KG1 (cell line): ENCODE measurements around the gene PCGF1.
"Not testable (repeated sequence)": the region's sequence is repeated elsewhere in the genome, so short reads cannot be mapped to it uniquely, and the experiment has no call there.

Experiments used
- DNase-seq: peaks from one replicate; lab custom pipeline; 2025; lab: John Stamatoyannopoulos, UW

The PCGF1 gene

DNA sequence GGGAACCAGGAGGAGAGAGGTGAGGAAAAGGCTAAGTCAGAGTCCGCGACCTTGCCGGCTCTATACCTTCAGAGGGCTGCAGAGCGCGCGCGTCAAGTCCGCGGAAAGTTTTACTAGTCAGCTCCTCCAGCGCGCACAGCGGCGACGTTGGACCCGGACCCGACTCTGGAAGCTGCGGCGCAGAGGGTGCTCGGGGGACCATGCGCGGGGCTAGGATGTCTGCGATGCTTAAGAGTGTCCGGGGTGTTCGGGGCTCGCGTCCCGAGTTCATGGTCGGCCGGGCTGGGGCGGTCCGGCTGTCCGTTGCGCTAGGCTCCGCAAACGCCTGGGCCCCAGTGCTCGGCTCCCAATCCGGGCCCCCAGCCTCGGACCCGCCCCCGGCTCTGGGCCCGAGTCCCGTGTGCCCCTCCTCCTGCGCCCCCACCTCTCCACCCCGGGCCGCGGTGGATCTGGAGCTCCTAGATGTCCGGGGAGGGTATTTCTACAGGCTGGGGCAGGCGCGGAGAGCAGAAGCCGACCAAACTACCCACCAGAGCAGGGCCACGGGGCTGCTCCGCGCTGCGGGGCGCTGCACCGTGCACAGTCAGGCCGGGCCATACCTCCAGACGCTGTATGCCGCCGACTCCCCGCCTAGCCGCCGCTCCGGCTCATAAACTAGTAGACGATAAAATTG lies 8.1 kb downstream of the PCGF1 start, which contains the start of gene LBX2:
Gene LBX2 (minus strand): TSS at position 337 of the 673 bp plus-strand sequence. CDS start 66 bp downstream, at position 271.
- peak; percentile 24 for DNase-seq

DNA sequence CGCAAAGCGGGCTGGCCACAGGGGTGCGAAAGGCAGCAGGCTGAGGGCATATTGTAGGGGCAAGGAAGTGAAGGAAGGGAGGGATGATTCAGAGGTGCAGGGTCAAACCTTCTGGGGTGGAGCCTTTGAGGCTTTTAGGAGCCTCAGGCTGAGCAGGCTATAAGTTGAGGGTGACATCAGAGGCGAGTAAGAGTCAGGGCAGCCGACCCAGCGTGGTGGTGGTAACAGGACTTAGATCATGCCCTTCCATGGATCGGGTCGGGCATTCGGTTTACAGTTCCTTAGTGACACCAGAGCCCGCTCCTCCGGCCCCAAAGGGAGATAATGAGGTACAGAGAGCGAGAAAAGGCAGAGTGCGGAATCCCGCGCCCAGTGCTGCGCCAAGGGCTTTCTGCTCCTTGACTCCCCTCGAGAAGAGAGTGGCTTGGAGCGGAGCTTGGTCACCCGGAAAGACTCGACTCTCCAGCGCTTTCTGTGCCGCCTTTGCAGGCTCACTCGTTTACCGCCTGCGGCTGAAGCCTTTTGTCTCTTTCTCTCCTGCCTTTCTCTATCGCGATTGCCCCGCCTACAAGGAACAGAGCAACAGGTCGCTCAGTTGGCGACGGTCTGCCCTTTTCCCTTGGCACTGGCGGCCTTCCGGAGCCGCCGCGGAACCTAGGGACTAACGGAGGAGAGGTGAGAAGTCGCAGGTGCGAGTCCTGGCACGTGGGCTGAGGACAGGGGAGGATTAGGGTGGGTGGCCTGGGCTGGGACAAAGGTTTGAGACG lies 8.8 kb downstream of the PCGF1 start:
- DNase-seq: no peak

- no peak for DNase-seq
These were observed 9.6 kb downstream of the PCGF1 start for GRCh38 chr2:74497777-74498499.

GRCh38 chr2:74496997-74497776 lies 10.3 kb downstream of the PCGF1 start:
- no peak for DNase-seq

DNA sequence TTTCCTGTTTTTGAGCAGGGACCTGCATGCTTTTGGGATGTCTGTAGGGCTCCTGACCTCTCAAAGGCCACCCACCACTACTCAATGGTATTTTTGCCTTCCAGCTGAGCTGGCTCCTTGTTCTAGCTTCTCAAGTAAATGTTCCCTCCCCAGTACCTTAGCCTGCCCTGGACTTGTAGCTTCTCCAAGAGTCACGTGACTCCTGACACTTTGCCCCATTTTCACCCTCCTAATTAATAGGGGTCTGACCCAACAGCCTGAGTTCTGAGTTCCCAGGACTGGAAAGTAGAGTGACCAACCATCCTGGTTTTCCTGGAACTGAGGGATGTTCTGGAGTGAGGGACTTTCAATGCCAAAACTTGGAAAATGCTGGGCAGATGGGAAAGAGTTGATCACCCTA lies 12.1 kb downstream of the PCGF1 start:
- DNase-seq: no peak

DNA sequence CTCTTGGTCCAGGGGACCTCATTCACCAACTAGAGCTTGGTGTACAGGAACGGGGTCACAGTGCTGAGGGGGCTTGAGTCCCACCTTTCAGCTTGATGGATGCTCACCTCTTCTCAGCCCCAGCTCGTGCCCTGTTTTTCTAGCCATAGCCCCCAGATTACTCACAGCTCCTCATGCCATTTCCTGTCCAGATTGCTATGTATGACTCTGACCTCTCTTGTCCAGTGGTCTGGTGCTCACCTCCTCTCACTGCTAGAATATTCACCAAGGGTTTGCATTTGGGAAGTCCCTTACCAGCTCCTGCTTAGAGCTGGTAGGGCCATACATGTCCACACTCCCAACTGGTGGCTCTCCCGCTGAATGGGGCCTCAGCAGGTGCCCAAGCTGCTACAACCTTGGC lies 13.9 kb downstream of the PCGF1 start:
- no peak for DNase-seq

DNA sequence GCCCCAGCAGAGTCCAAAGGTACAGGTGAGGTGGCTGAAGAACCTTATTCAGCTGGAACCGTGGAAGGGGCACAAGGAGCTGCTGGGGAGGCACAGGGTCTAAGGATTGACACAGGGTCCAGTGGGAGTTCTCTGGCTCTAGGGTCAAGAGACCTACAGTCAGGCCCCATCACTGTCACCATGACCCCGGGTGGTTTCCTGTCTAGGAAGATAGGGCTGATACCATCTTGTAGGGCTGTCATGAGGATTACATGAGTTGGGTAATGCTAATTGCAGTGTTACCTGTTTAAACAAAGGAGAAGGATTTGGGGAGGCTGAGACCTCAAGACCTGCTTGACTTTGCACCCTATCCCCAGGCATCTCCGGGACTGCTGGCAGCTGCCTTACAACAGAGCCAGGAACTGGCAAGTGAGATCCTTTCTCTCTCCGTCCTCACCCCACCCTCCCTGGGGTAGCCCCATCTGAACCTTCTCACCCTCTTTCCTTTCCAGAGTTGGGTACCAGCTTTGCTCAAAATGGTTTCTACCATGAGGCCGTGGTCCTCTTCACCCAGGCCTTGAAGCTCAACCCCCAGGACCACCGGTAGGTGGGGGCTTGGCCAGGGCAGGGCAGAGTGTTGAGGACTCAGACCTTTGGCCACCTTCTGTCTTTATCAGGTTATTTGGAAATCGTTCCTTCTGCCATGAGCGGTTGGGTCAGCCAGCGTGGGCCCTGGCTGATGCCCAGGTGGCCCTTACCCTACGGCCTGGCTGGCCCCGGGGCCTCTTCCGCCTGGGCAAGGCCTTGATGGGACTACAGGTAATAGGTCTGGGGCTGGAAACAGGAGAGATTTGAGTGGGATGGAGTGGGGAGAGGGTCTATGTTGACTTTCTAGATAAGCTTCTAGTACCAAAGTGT lies 15.6 kb downstream of the PCGF1 start:
- DNase-seq: no peak

DNA sequence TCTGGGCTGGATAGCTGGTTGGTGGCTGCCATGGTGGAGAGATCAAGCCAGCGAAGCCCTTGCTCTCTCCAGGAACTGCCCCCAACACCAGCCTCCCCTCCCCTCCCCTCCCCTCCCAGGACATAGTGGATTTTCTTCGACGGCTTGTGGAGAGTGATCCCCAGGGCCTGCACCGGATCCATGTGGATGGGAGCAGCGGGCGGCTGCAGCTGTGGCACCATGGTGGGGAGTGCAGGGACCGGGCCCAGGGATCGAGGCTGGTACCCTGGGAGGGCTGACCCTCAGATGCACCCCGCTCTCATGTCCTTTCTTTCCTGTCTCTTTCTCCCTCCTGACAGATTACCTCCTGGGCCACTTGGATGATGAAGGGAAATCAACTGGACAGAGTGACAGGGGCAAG lies 17.6 kb downstream of the PCGF1 start:
- DNase-seq: no peak

DNA sequence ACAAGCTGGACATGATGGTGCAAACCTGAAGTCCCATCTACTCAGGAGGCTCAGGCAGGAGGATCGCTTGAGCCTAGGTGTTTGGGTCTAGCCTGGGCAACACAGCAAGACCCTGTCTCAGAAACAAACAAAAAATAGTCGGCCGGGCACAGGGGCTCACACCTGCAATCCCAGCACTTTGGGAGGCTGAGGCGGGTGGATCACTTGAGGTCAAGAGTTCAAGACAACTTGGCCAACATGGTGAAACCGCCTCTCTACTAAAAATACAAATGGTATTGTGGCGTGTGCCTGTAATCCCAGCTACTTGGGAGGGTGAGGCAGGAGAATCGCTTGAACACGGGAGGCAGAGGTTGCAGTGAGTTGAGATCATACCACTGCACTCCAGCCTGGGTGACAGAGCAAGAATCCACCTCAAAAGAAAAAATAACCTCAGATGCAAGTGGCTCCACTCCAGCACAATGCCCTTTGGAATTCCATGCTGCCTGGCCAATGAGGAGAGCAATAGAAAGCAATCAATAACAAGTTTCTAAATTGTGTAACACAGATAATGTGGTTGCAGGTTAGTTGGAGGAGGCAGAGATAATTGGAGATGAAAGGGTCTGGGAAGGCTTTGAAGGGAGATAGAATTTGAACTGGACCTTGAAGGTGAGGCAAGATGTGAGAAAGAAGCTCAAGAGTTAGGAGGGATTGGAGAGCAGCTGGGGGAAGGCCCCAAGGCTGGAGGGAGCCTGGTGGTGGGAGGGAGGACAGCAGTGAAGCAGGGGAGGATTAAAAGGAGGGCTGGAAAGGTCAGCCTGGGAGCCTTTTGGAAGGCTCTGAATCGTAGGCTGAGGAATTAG lies 18.6 kb downstream of the PCGF1 start:
- DNase-seq: no peak

GRCh38 chr2:74486141-74486540 lies 21.4 kb downstream of the PCGF1 start:
- no peak for DNase-seq

- DNase-seq: not testable (repeated sequence)
These were observed 23.8 kb downstream of the PCGF1 start for GRCh38 chr2:74483675-74484164.

GRCh38 chr2:74482801-74483674 lies 24.5 kb downstream of the PCGF1 start, which contains the start of the genes CCDC142 and TTC31:
Gene CCDC142, minus strand, starts transcription at chr2:74482998. Its CDS starts 161 bp downstream, at chr2:74482837.
Gene TTC31, plus strand, starts transcription at chr2:74483081. Its CDS starts 15 bp downstream, at chr2:74483096.
- peak; percentile 92 for DNase-seq

DNA sequence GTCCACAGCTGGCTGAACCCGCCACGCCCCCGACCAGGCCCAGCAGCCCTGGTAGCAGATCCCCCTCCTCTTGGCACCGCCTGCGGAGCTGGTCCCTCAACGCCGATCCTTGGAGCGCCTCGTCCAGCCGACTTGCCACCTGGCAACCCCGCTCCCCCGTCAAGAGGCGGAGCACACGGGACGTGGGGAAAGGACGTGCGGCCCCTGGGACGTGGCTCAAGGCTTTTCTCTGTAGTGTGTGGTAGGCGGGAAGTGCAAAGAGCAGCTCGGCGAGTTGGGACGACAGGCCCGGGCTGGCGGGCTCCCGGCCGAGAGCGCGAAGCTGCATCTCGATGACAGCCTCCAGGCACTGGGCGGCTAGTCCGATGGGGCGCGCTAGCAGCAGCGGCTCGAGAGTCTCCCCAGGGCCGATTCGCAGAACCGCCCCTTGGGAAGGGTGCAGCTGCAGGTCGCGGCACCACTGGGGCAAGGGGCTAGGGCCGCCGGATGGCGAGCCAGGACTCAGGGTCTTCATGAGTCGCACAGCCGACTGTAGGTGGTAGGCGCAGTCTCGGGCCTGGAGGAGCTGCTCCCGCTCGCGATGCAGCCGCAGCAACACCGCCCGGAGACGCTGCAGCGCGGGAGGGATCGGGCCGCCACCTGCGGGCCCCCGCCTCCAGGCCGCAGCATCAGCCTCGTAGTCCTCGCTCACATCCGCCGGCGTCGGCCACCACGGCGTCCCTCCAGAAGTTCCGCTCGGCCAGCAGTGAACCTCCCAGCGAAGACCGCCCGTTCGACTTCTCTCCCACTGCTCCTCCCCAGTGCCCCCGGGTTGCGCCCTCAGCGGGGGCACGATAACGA lies 25.3 kb downstream of the PCGF1 start:
- DNase-seq: no peak

DNA sequence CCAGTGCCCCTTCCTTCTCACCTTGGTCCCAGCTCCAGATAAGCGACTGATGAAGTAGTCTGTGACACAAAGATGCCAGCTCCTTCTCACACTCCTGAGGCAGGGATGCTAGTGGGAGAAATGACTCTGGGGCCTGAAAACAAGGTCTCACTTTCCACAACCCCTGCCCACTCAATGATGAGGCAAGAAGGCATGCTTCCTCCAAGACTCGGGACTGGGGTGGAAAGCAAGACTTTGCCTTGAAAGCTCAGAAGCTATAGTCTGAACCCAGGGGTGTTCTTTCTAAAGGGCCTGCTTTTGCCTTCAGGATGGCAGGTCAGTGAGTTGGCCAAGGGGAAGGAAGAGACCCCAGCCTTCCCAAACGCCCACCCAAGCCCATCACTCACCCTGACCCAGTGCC lies 26.1 kb downstream of the PCGF1 start:
- DNase-seq: no peak

GRCh38 chr2:74474899-74475298 lies 32.6 kb downstream of the PCGF1 start:
- no peak for DNase-seq

DNA sequence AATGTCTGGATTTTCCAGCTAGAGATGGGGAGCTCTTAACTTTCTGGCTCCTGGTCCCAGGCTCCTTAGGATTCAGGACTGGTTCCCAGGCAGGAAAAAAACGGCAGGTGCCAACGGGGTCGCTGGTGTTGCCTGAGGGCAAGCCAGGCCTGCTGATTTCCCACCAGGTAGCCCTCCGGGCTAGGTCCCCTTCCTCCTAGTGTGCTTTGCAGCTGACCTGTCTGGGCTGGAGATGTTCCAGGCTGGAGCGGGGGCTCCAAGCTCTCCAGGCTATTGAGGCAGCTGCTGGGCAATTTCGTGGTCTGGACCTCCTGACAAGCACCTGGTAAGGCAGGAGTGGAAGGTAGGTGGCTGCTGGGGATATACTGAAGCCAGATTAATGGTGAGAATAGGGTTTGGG lies 33.0 kb downstream of the PCGF1 start:
- no peak for DNase-seq

GRCh38 chr2:74472945-74473258 lies 34.6 kb downstream of the PCGF1 start:
- DNase-seq: no peak
